ENCODE data around the gene ITPK1.

ITPK1 gene

DNA sequence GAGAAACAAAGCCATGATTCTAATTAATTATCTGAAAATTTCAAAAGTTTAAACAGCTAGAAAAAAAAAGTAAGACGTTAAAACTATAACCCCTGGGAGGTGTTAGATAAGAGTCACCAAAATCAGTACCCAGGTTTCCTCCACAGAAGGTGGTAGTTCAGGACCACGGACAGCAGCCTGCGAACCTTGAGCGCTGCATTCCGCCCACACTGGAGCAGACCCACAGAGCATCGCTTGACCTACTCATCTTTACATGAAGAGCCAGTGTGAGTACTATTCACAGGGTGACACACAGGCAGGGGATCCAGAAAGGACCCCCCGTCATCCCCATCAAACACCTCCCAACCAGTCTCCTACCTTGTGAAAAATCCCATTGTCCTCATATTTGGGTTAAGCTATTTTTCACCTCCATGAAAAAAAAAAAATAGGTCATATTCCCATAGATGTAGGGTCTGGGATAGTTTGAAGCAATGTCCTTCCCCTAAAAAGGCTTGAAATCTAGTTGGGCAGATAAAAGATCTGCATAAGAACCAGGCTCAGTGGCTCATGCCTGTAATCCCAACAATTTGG, 201.6 kb downstream of the ITPK1 start:
- H3K4me1 ChIP-seq (ENCODE audit: low read depth, poor library complexity, severe bottlenecking): no peaks in the 10 kb centered on the region
- H3K4me2 ChIP-seq: no peak overlapping the region
- no peak overlapping the region for H2AFZ ChIP-seq (ENCODE audit: low read depth)
- H3K9ac ChIP-seq: no peak overlapping the region
- H4K20me1 ChIP-seq (ENCODE audit: insufficient read depth): no peaks in the 10 kb centered on the region
- H3K36me3 ChIP-seq (ENCODE audit: insufficient read depth): no peaks in the 10 kb centered on the region
- H3K27ac ChIP-seq: no peak overlapping the region
- H3K79me2 ChIP-seq (ENCODE audit: insufficient read depth, low read depth): no peaks in the 10 kb centered on the region
- TF ChIP-seq CTCF (conservative IDR thresholded peaks at IDR 0.05; ENCODE audit: low read depth, low read length): no peak
- no peak overlapping the region for H3K4me3 ChIP-seq (IDR thresholded peaks at IDR 0.05; ENCODE audit: insufficient read depth, low read depth, low read length)
- no peaks in the 10 kb centered on the region for H3K27me3 ChIP-seq (ENCODE audit: insufficient read depth, low read depth)

DNA sequence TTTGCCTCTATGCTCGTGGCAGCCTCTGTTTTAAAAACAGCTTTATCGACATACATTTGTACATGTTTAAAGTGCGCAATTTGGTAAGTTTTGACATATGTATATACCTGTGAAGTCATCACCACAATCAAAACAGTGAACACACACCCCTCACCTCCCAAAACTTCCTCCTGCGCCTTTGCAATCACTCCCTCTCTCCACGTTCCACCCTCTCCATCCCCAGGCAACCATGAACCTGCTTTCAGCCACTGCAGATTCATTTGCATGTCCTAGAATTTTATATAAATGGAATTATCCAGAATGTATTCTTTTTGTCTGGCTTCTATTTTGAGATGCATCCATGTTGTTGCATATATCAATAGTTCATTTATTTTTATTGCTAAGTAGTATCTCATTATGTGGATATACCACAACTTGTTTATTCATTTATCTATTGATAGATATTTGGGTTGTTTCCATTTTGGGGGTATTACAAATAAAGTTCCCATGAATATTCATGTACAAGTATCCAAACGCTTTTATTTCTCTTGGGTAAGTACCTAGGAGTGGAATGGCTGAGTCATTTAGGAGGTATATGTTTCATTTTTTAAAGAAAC, 208.3 kb downstream of the ITPK1 start:
- Histone ChIP-seq H4K20me1 (ENCODE audit: insufficient read depth) (no peaks in the 10 kb centered on the region), H3K79me2 (ENCODE audit: insufficient read depth, low read depth) (no peaks in the 10 kb centered on the region), H2AFZ (ENCODE audit: low read depth) (no peak overlapping the region), H3K4me1 (ENCODE audit: low read depth, poor library complexity, severe bottlenecking) (no peaks in the 10 kb centered on the region), H3K27ac (no peak overlapping the region), H3K4me2 (no peak overlapping the region), H3K9ac (no peak overlapping the region), H3K4me3 (IDR thresholded peaks at IDR 0.05; ENCODE audit: insufficient read depth, low read depth, low read length) (no peak overlapping the region), H3K36me3 (ENCODE audit: insufficient read depth) (no peaks in the 10 kb centered on the region), H3K27me3 (ENCODE audit: insufficient read depth, low read depth) (no peaks in the 10 kb centered on the region)
- no peak for TF ChIP-seq CTCF (conservative IDR thresholded peaks at IDR 0.05; ENCODE audit: low read depth, low read length)

DNA sequence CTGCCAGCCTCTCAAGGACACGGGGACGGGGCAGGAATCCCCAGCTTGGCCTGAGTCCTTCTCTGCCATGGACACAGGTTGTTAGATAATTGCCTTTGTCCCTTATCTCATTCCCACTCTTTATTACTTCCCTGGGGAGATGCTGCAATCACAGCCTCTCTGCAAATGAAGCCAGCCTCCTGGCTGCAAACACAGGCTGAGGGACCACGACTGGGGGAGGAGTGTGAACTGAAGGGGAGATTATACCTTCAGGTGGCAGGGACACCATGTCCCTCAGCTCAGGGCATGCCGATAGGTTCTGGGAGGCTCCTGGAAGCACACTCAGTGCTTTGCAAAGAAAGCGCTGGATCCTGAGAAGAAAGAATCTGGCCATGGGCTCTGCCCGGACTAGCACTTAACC, 208.9 kb downstream of the ITPK1 start:
- no peaks in the 10 kb centered on the region for H4K20me1 ChIP-seq (ENCODE audit: insufficient read depth)
- TF ChIP-seq CTCF (conservative IDR thresholded peaks at IDR 0.05; ENCODE audit: low read depth, low read length): no peak
- no peak overlapping the region for H3K4me3 ChIP-seq (IDR thresholded peaks at IDR 0.05; ENCODE audit: insufficient read depth, low read depth, low read length)
- H3K36me3 ChIP-seq (ENCODE audit: insufficient read depth): no peaks in the 10 kb centered on the region
- no peak overlapping the region for H3K27ac ChIP-seq
- no peaks in the 10 kb centered on the region for H3K27me3 ChIP-seq (ENCODE audit: insufficient read depth, low read depth)
- no peak overlapping the region for H3K4me2 ChIP-seq
- H2AFZ ChIP-seq (ENCODE audit: low read depth): no peak overlapping the region
- no peaks in the 10 kb centered on the region for H3K4me1 ChIP-seq (ENCODE audit: low read depth, poor library complexity, severe bottlenecking)
- no peak overlapping the region for H3K9ac ChIP-seq
- H3K79me2 ChIP-seq (ENCODE audit: insufficient read depth, low read depth): no peaks in the 10 kb centered on the region

DNA sequence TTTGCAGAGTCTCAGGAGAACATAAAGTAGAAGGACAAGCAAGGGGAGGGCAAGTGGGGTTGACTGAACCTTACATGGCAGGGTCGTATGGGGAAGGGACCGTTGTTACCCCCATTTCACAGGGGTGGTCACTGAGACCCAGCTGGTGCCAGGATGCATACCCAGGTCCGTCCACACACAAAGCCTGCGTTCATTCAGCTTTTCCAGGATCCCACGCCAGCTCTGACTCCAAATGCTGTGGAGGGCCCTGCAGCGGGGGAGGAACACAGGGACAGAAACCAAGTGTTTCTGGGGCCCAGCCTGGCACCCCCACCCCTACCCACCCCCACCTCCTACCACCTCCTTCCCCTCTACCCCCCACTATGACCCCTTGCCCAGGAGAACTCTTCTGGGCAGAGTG, 209.3 kb downstream of the ITPK1 start:
- no peak overlapping the region for H3K4me2 ChIP-seq
- H3K4me1 ChIP-seq (ENCODE audit: low read depth, poor library complexity, severe bottlenecking): no peaks in the 10 kb centered on the region
- TF ChIP-seq CTCF (conservative IDR thresholded peaks at IDR 0.05; ENCODE audit: low read depth, low read length): no peak

More for the DNA sequence above, 209.3 kb downstream of the ITPK1 start:
- H3K79me2 ChIP-seq (ENCODE audit: insufficient read depth, low read depth): no peaks in the 10 kb centered on the region
- H3K36me3 ChIP-seq (ENCODE audit: insufficient read depth): no peaks in the 10 kb centered on the region
- H3K27ac ChIP-seq: no peak overlapping the region
- no peaks in the 10 kb centered on the region for H3K27me3 ChIP-seq (ENCODE audit: insufficient read depth, low read depth)
- no peak overlapping the region for H3K9ac ChIP-seq
- no peak overlapping the region for H2AFZ ChIP-seq (ENCODE audit: low read depth)
- H3K4me3 ChIP-seq (IDR thresholded peaks at IDR 0.05; ENCODE audit: insufficient read depth, low read depth, low read length): no peak overlapping the region
- H4K20me1 ChIP-seq (ENCODE audit: insufficient read depth): no peaks in the 10 kb centered on the region

Data from KMS-11 (cell line).